GDM1 (cell line): ENCODE data around the gene TPSAB1.
"Not testable (repeated sequence)": the region's sequence is repeated elsewhere in the genome, so short reads cannot be mapped to it uniquely, and the experiment has no call there.

ENCODE experiments used
- DNase-seq: peaks from one replicate; lab custom pipeline; 2025; lab: John Stamatoyannopoulos, UW

TPSAB1 gene

GRCh38 chr16:1247903-1248537, 7.5 kb downstream of the TPSAB1 start:
- not testable (repeated sequence) for DNase-seq

GRCh38 chr16:1249031-1249755, 8.7 kb downstream of the TPSAB1 start:
- DNase-seq, result not testable (repeated sequence)

GRCh38 chr16:1253701-1254364, 13.3 kb downstream of the TPSAB1 start:
- DNase-seq, result not testable (repeated sequence)

- DNase-seq, result not testable (repeated sequence)
These were observed 14.3 kb downstream of the TPSAB1 start for GRCh38 chr16:1254821-1255220.

- DNase-seq, result not testable (repeated sequence)
These were observed 15.0 kb downstream of the TPSAB1 start, which contains the start of gene TPSD1 for GRCh38 chr16:1255276-1256122. TPSD1 (plus strand) TSS chr16:1256069; CDS start chr16:1256281, 212 bp downstream.

GRCh38 chr16:1256296-1256873, 15.9 kb downstream of the TPSAB1 start:
- DNase-seq, result not testable (repeated sequence)

GRCh38 chr16:1256874-1257322, 16.4 kb downstream of the TPSAB1 start:
- DNase-seq, result no peak

- no peak for DNase-seq
These were observed 17.2 kb downstream of the TPSAB1 start for GRCh38 chr16:1257561-1258224.

GRCh38 chr16:1258225-1258600, 17.7 kb downstream of the TPSAB1 start:
- no peak for DNase-seq

GRCh38 chr16:1258906-1259759, 18.6 kb downstream of the TPSAB1 start:
- DNase-seq, result no peak

- DNase-seq, result no peak
These were observed 19.2 kb downstream of the TPSAB1 start for GRCh38 chr16:1259760-1260068.

GRCh38 chr16:1260101-1260680, 19.7 kb downstream of the TPSAB1 start:
- no peak for DNase-seq

- no peak for DNase-seq
These were observed 20.8 kb downstream of the TPSAB1 start for GRCh38 chr16:1261131-1261892.

GRCh38 chr16:1262210-1262845, 21.8 kb downstream of the TPSAB1 start:
- DNase-seq, result no peak

- no peak for DNase-seq
These were observed 22.3 kb downstream of the TPSAB1 start for GRCh38 chr16:1262846-1263221.

- no peak for DNase-seq
These were observed 23.3 kb downstream of the TPSAB1 start for GRCh38 chr16:1263591-1264344.

- no peak for DNase-seq
These were observed 24.0 kb downstream of the TPSAB1 start for GRCh38 chr16:1264345-1265089.
